Ishikawa (cell line): ENCODE measurements around the gene APOM.

Source experiments
- EP300 ChIP-seq: IDR thresholded peaks from 2 replicates; pipeline ENCODE4 v1.6.1; 2012; ENCODE audit warnings: borderline replicate concordance
- FOXM1 ChIP-seq: IDR thresholded peaks from 2 replicates; pipeline ENCODE4 v1.6.1; 2012; ENCODE audit warnings: low read depth, borderline replicate concordance
- MAX ChIP-seq: IDR thresholded peaks from 2 replicates; pipeline ENCODE4 v1.6.1; 2012
- REST ChIP-seq: IDR thresholded peaks from 2 replicates; pipeline ENCODE4 v1.6.1; 2012; ENCODE audit warnings: low read depth, mild to moderate bottlenecking
- TCF12 ChIP-seq: IDR thresholded peaks from 2 replicates; pipeline ENCODE4 v1.6.1; 2012; ENCODE audit warnings: low read depth

GRCh38 chr6:31676904-31677303 lies 21.2 kb downstream of the APOM start:
- TF ChIP-seq REST (no peak), FOXM1 (no peak), MAX (no peak), TCF12 (no peak), EP300 (no peak)
